ENCODE data around the gene ENOX1.

Gene ENOX1

DNA sequence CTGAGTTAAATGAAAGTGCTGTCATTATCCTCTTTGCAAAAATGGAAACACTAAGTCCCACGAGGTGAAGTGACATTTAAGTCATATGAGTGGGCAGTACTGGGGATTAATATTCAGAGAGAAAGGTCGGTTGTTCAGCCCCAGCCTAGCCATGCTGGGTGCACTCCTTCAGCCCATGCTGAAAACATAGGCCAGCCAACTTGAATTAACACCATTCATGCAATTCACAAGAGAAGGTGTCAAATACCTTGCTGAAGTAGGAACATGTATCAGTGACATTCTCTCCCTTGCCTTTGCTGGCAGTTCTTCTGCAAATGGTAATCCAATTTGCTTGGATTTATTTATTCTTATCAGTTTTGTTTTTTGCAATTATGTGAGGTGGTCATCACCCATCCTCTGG lies 507.1 kb downstream of the ENOX1 start:
- TF ChIP-seq, protein P1, sequence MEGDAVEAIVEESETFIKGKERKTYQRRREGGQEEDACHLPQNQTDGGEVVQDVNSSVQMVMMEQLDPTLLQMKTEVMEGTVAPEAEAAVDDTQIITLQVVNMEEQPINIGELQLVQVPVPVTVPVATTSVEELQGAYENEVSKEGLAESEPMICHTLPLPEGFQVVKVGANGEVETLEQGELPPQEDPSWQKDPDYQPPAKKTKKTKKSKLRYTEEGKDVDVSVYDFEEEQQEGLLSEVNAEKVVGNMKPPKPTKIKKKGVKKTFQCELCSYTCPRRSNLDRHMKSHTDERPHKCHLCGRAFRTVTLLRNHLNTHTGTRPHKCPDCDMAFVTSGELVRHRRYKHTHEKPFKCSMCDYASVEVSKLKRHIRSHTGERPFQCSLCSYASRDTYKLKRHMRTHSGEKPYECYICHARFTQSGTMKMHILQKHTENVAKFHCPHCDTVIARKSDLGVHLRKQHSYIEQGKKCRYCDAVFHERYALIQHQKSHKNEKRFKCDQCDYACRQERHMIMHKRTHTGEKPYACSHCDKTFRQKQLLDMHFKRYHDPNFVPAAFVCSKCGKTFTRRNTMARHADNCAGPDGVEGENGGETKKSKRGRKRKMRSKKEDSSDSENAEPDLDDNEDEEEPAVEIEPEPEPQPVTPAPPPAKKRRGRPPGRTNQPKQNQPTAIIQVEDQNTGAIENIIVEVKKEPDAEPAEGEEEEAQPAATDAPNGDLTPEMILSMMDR (IDR thresholded peaks at IDR 0.05; ENCODE audit: insufficient read depth, low read depth, low read length, missing control alignments) = no peak
- no peak for DNase-seq (ENCODE audit: low read depth)
- H3K4me3 ChIP-seq (ENCODE audit: low read depth, low read length) = no peak overlapping the region

DNA sequence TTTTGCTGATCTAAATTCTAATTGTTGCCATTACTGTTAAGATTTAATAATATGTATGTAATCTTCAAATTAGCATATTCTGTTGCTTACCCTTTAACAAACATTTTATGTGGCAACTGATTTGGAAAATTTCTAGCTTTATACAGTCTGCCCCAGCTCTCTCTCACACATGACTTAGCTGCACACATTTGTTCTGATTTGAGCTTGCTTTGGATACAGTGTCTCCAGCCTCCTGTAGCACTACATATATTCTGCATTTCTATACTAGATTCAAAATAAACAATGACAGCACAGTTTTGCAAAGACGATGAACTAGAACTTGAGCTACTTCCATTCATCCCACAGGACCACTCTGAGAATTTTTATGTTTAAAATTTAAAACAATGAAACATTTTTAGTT lies 508.6 kb downstream of the ENOX1 start:
- TF ChIP-seq, protein P1 (IDR thresholded peaks at IDR 0.05; ENCODE audit: insufficient read depth, low read depth, low read length, missing control alignments) = no peak
- DNase-seq (ENCODE audit: low read depth) = no peak
- H3K4me3 ChIP-seq (ENCODE audit: low read depth, low read length) = no peak overlapping the region

DNA sequence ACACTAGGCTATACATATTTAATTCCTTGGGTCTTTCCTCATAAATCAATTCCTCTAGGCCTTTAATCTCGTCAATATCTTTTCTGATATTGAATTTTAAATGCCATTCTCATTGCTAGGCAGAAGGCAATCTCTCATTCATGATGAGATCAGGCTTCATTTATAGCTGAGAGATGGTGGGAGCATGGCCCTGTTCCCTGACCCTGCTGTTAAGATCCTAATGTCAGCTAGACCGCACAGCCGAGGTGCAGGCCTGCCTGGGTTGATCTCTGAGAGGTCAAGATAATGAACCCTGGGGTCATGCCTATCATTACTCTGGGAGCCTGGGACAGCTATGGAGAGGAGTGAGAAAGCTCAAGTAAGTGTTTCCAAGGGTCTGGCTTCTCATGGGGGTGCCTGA lies 509.6 kb downstream of the ENOX1 start:
- no peak for DNase-seq (ENCODE audit: low read depth)
- H3K4me3 ChIP-seq (ENCODE audit: low read depth, low read length) = no peak overlapping the region

DNA sequence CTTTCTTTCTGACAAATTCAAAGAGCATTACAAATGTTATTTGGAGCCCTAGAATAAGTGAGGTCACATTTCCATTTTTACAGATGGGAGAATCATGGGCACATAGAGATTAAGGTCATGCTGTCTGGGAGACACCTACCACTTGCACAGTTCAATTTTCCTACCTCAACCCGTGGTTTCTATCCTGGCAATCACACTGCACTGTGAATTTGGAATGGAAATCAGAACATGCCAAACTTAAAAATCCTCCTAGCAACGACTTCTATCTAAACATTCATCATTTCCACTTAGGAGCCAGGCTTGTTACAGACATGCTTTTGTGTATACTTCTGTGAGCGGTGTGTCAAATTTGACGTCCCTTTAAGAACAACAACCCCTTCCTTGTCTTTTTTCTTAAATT lies 511.9 kb downstream of the ENOX1 start:
- TF ChIP-seq, protein P1 (IDR thresholded peaks at IDR 0.05; ENCODE audit: insufficient read depth, low read depth, low read length, missing control alignments) = no peak
- DNase-seq (ENCODE audit: low read depth) = no peak
- no peak overlapping the region for H3K4me3 ChIP-seq (ENCODE audit: low read depth, low read length)

More for the DNA sequence above, 509.6 kb downstream of the ENOX1 start:
- TF ChIP-seq, protein P1 (IDR thresholded peaks at IDR 0.05; ENCODE audit: insufficient read depth, low read depth, low read length, missing control alignments) = no peak

DNA sequence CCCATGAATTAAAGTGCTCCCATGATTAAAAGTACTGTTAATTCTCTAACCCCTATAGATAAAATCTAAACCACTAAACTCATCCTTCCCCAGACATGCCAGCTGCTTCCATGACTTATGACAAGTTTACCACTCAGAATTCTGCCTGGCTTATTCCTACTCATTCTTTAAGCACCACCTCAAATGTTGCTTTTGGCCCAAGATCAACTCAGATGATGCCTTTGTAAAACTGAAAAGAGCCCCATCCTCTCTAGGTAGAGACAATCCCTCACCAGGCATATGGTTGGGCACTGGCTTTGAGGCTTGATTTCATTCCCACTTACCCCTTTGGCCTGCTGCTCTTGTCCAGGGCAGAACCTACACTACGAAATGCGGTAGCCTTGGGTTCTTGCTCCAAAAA lies 513.4 kb downstream of the ENOX1 start:
- no peak for DNase-seq (ENCODE audit: low read depth)
- no peak overlapping the region for H3K4me3 ChIP-seq (ENCODE audit: low read depth, low read length)
- TF ChIP-seq, protein P1 (IDR thresholded peaks at IDR 0.05; ENCODE audit: insufficient read depth, low read depth, low read length, missing control alignments) = no peak

DNA sequence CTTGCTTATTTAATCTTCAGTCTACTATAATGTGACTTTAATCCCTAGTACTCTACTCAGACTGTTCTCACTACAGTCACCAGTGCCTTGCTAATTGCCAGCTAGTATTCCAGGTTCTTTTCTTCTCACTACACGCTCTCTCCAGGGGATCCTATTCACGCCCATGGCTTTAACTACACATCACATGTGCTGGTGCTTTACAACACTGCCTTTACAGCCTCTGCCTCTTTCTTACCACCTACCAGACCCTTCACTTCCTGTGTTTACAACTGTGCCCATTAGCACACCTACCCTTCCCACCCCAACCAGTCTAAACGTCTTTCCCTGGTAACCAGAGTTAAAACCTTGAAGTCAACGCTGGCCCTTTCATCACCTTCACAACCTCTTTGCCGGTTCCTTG lies 513.9 kb downstream of the ENOX1 start:
- DNase-seq (ENCODE audit: low read depth) = no peak
- TF ChIP-seq, protein P1 (IDR thresholded peaks at IDR 0.05; ENCODE audit: insufficient read depth, low read depth, low read length, missing control alignments) = no peak
- no peak overlapping the region for H3K4me3 ChIP-seq (ENCODE audit: low read depth, low read length)

DNA sequence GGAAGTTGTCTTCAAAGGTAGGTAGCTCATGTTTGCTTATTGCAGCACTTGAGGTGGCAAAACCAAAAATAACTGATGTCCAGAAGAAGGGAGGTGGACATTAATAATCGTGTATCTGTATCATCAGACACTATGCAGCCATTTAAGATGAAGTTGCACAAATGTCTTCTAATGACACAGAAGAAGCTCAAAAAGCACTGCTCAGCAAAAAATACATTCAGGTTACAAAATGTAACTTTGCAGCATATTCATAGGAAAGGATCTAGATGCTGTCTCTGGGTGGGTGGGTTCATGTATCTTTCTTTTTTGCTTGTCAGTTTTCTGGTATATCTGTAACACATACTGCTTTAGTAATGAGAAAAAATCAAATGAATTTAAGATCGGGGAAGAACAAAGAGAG lies 515.6 kb downstream of the ENOX1 start:
- no peak overlapping the region for H3K4me3 ChIP-seq (ENCODE audit: low read depth, low read length)
- no peak for DNase-seq (ENCODE audit: low read depth)

More for the DNA sequence above, 515.6 kb downstream of the ENOX1 start:
- TF ChIP-seq, protein P1 (IDR thresholded peaks at IDR 0.05; ENCODE audit: insufficient read depth, low read depth, low read length, missing control alignments) = no peak
